GM12864 (cell line): ENCODE results near the gene DPP9.
A peak's percentile ranks its signal among the peaks of the same experiment; 100 is the strongest.

Experiments
- DNase-seq: peaks from one replicate; pipeline ENCODE4 v3.0.0-alpha.2; 2011; ENCODE audit warnings: low read depth
- H3K4me3 ChIP-seq: 2 replicates; pipeline ENCODE4 v1.5.1; 2011; ENCODE audit warnings: mild to moderate bottlenecking, low read depth, low read length, control low read depth
- CTCF ChIP-seq: IDR thresholded peaks from 2 replicates; pipeline ENCODE4 v1.5.1; 2011; ENCODE audit warnings: low read depth, mild to moderate bottlenecking, moderate library complexity, low read length, control low read depth, inconsistent platforms; ENCODE audit errors: missing control alignments

The DPP9 gene

GRCh38 chr19:4760285-4760650, 36.6 kb upstream of the DPP9 start:
- no peak for TF ChIP-seq CTCF
- H3K4me3 ChIP-seq, result peak overlapping the region; percentile 20; the same call in 1 of the 2 replicates
- no peak for DNase-seq

GRCh38 chr19:4759388-4760284, 36.0 kb upstream of the DPP9 start:
- peak overlapping the region; percentile 20; the same call in 1 of the 2 replicates for H3K4me3 ChIP-seq
- no peak for TF ChIP-seq CTCF
- peak; percentile 31 for DNase-seq

- TF ChIP-seq CTCF, result no peak
- H3K4me3 ChIP-seq, result no peak overlapping the region
- DNase-seq, result no peak
These were observed 35.0 kb upstream of the DPP9 start for GRCh38 chr19:4758659-4759058.

GRCh38 chr19:4758082-4758481, 34.4 kb upstream of the DPP9 start:
- H3K4me3 ChIP-seq, result no peak overlapping the region
- no peak for TF ChIP-seq CTCF
- no peak for DNase-seq

GRCh38 chr19:4755459-4755858, 31.8 kb upstream of the DPP9 start:
- H3K4me3 ChIP-seq, result no peak overlapping the region
- DNase-seq, result no peak
- TF ChIP-seq CTCF, result no peak

- no peak for TF ChIP-seq CTCF
- H3K4me3 ChIP-seq, result no peak overlapping the region
- DNase-seq, result no peak
These were observed 30.6 kb upstream of the DPP9 start for GRCh38 chr19:4754248-4754647.
